Activated CD4-positive, CD25-positive, alpha-beta regulatory T cell treated with anti-CD3 and anti-CD28 coated beads, Interleukin-2, amount 50 U/mL, for 72 hours (primary cell): ENCODE data around the gene PLSCR3.

ENCODE experiments used
- DNase-seq: peaks from one replicate; pipeline ENCODE4 v3.0.0; 2021

Gene PLSCR3

DNA sequence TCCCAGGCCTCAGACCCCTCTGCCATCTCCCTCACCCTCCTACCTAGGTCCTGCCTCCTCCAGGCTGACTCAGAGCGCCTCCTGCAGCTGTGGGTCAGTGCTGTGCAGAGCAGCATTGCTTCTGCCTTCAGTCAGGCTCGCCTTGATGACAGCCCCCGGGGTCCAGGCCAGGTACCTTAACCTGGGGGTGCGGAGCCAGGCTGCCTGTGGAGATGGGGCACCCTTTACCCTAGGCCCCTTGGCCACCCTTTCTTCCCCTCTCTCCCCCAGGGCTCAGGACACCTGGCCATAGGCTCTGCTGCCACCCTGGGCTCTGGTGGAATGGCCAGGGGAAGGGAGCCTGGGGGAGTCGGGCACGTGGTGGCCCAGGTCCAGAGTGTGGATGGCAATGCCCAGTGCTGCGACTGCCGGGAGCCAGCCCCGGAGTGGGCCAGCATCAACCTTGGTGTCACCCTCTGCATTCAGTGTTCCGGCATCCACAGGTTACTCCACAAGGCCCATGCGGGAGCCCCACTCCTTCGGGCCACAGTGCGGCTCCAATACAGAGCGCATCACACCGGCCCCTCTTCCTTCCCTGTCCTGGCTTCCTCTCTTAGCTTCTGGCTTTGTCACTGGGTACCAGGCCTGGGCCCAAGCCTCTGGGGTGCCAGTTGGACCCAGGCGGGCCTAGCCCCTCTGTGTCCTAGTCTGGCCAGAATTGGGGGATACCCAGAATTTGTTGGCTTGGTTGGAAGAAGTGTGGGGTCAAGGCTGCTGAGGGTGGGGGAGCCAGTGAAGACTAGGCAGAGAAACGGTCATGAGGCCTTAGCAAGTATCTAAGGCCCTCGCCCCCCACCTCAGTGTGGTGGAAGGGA, 47.3 kb downstream of the PLSCR3 start:
- no peak for DNase-seq

DNA sequence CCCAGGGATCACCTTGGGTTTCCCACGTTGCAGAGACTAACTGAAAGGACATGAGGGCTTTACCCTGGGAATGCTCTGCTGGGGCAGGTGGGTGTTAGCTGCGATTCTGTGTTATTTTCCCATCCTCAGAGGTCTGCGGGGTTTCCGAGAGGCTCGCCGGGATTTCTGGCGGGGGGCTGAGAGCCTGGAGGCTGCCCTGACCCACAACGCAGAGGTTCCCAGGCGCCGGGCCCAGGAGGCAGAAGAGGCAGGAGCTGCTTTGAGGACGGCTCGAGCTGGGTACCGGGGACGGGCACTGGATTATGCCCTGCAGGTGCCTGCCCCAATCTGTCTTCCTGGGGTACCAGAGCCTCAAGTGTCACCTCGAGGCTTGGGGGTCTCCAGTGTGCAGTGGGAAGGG, 51.1 kb downstream of the PLSCR3 start:
- no peak for DNase-seq

DNA sequence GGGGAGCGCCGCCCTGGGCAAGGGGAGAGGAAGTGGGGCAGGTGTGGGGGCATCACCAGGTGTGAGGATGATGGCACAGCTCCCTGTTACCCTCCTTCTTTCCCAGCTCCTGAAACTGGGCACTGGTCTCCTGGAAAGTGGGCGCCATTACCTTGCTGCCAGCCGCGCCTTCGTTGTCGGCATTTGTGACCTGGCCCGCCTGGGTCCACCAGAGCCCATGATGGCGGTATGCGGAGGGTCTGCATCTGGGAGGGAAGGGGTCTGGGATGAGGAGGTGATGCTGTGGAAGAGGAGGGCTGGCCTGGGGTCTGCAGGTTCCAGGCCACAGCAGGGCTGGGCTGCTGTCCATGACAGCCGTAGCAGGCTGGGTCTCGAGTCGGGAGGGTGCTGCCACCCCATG, 52.5 kb downstream of the PLSCR3 start:
- no peak for DNase-seq

DNA sequence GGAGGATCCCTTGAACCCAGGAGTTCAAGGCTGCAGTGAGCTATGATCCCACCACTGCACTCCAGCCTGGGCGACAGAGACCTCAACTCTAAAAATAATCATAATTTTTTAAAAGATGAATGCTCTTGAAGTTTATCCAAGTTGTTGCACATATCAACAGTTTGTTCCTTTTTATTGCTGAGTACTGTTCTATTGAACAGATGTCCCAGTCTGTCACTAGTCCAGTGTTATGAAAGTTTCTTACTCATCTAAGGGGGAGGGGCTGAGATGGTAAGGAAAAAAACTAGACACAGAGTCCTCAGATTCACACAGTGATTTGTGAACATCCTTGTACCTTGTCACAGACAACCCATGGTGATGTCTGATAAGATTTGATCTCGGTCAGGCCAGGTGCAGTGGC, 54.1 kb downstream of the PLSCR3 start:
- DNase-seq, result no peak
